ENCODE measurements around the gene ELP5.

ELP5 gene

DNA sequence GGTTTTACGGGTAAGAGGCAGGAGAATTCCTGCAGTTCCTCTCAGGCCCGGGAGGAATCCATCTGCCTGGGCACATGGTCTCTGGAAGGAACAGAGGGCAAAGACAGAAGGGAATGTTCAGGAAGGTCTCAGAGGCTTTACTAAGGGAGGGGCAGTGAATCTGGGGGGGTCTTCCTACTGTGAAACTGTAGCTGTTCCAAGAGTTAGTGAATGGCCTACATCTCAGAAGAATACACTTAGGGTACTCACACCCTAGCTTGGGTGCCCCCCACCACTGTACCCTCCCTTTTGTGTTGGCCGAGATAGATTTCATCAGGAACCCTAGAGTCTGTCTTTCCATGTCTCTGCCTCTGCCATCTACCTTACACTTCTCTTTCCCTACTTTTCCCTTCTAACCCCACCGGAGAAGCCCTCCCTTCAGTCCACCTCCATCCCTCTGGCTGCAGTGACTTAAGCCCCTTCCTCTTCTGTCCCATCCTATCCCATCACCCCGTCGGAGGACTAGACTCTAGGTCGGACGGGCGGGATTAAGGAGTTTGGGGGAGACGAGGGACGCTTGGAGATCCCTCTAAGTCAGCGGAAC is 32.7 kb upstream of the ELP5 start:
- no peak for DNase-seq (ENCODE audit: low spot score)

- DNase-seq (ENCODE audit: low spot score): peak; percentile 91
Measured at GRCh38 chr17:7219812-7220592, 32.0 kb upstream of the ELP5 start, which contains the start of the genes ACADVL and DLG4. Gene ACADVL, plus strand, starts transcription at chr17:7219938. Its CDS starts 47 bp downstream, at chr17:7219985. Gene DLG4, minus strand, starts transcription at chr17:7219836.

GRCh38 chr17:7220593-7221277 is 31.3 kb upstream of the ELP5 start:
- DNase-seq (ENCODE audit: low spot score): peak; percentile 76

- no peak for DNase-seq (ENCODE audit: low spot score)
Measured at GRCh38 chr17:7221278-7222092, 30.5 kb upstream of the ELP5 start.

GRCh38 chr17:7222093-7222971 is 29.7 kb upstream of the ELP5 start:
- DNase-seq (ENCODE audit: low spot score): no peak

GRCh38 chr17:7222972-7223292 is 29.1 kb upstream of the ELP5 start:
- no peak for DNase-seq (ENCODE audit: low spot score)

- DNase-seq (ENCODE audit: low spot score): no peak
Measured at GRCh38 chr17:7223375-7223774, 28.6 kb upstream of the ELP5 start.

DNA sequence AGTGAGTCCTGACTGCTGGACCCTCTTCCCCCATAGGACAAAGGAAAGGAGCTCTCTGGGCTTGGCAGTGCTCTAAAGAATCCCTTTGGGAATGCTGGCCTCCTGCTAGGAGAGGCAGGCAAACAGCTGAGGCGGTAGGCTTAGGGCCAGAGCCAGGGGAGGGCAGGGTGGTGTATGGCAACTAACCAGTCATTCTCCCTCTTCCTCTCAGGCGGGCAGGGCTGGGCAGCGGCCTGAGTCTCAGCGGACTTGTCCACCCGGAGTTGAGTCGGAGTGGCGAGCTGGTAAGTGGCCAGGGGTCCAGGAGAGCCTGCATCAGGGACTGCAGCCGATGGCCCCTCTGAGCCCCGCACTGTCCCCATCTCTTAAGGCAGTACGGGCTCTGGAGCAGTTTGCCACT is 27.9 kb upstream of the ELP5 start:
- no peak for DNase-seq (ENCODE audit: low spot score)

- DNase-seq (ENCODE audit: low spot score): no peak
Measured at GRCh38 chr17:7224661-7225111, 27.3 kb upstream of the ELP5 start.

DNA sequence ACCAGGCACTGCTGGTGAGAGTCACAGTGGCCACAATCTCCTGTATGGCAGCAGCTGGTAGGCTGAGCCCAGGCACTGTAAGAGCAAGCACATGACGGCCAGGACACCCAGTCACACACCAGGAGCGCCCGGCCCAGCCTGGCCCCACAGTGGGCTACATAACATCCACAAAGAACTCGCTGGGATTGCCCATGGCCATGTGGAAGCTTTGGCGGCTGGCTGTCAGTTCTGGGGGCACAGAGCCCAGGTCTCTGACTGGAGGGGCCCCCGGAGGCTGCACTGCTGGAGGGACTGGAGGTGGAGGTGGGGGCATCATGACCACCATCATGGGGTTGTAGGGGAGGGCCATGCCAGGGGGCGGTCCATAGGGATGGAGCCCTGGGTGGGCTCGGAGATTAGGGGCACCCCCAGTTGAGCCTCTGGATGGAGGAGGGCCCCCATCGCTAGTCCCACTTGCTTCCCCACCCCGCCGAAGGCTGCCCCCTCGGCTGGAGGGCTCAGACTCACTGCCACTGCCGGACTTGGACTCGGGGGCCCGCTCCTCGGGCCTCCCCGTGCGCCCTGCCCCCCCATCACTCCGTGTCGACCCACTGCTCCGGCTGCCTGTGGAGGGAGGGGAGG is 26.2 kb upstream of the ELP5 start:
- no peak for DNase-seq (ENCODE audit: low spot score)

GRCh38 chr17:7226721-7227710 is 25.0 kb upstream of the ELP5 start:
- DNase-seq (ENCODE audit: low spot score): no peak

DNA sequence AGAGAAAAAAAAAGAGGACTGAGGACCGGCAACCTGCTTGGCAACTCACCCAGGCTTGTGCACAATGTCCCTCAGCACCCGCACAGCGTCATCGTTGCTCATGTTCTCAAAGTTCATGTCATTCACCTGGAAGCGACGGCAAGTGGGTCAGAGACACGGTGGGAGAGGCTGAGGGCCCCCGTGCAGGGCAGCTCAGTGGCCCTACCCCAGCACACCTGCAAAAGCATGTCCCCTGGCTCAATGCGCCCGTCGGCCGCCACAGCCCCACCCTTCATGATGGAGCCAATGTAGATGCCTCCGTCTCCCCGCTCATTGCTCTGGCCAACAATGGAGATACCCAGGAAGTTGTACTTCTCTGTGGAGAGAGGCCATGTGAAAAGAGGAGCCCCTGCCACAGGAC is 23.1 kb upstream of the ELP5 start:
- DNase-seq (ENCODE audit: low spot score): no peak

DNA sequence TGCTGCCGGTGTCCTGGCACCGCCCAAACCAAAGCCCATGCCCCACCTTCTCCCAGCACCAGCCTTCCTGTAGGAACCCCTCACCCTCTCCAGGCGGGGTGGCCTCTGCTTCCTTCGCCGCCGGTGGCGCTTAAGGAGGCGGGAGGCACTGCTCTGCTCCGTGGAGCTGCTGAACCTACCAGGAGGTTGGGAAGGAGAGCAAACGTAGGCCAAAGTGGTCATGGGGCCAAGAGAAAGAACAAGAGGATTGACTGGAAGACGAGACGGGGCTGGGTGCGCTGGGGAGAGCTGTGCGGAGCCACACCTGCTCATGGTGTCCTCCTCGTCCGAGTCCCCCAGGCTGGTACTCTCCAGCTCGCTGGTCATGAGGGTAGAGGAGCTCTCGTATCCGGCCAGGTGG is 22.5 kb upstream of the ELP5 start:
- DNase-seq (ENCODE audit: low spot score): no peak

DNA sequence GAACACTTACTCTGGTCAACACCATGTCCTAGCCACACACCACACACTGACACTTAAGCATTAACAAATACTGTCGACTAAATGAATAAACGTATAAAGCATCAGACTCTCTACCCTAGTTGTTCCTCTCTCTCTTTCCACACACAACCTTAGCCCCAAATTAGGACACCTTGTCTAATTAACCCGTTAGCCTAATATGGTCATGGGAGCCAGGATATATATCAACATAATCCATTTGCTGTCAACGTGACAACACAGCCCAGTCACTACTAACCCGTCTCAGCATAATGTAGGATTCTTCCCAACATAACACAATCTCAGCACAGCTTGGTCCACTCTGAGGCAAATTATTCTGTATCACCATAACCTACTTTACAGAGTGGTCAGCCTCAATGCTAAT is 19.9 kb upstream of the ELP5 start:
- no peak for DNase-seq (ENCODE audit: low spot score)

DNA sequence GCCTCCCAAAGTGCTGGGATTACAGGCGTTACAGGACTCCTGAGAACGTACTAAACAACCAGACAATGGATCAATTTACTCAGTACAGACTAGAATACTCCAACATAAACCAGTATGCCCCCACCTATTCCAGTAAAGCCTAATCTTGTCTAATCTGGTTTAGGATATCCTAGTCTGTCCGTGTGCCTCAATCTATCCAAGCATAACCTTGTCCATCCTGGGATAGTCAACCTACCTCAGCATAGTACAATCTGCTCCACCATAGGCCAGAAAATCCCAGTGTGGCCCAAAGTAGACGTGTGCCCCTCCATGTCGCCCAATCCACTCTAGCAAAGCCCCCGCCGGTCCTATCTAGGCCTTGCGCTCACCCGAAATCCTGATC is 18.3 kb upstream of the ELP5 start:
- DNase-seq (ENCODE audit: low spot score): no peak

DNA sequence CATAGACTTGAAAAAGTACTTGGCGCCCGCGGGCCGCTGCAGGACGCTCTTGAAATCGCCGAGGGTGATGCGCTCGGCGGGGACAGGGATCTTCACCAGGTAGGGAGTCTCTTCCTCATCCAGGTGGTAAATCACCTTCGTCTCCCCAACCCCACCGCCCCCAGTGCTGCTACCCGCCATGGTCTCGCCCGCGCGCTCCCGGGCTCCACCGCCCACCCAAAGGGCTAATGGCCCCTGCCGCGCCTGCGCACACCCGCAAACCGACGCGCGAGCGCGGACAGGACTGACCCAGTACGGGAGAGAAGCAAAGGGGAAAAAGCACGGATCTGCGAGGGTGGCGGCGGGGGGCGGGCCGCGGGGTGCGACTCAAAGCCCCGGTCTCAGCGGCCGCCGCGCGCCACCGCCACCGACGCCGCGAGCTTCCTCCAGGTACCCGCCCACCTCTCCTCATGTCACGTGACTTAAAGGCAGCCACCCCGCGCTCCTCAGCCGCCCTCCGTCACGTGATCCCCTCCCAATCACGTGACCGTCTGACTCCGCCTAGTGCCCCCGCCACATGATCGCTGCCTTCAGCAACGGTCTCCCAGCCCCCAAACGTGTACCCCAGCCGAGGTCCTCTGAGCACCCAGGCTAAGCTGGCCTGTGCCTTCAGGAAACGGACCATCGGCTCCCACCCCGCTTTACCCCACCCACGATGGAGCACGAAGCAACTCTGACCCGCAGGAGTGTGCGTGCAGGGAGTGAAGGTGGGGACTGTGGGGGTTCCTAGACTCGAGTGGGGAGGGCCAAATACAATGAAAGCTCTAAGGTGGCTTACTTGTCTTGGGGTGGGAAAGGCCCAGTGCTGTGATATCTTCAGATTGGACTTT is 17.7 kb upstream of the ELP5 start, which contains the start of gene DVL2:
TSS of gene DVL2 (minus strand) at position 435 of the 869 bp plus-strand sequence. CDS start at position 180, 255 bp downstream.
- peak; percentile 93 for DNase-seq (ENCODE audit: low spot score)

- DNase-seq (ENCODE audit: low spot score): peak; percentile 51
Measured at GRCh38 chr17:7235693-7236665, 16.0 kb upstream of the ELP5 start.

All from kidney tubule cell (primary cell).